ENCODE measurements around the gene ZBTB17. TPM values are rescaled to one million over a fixed set of nuclear protein-coding genes. Genes with fewer than 3 reads are reported as not detected.

Gene ZBTB17
- total RNA-seq, 2 donors from 2014 or later, result 31.6 to 38.7 TPM

Other genes with a start within 250 kb of the ZBTB17 start
- gene SLC25A34, start 239.8 kb downstream of the ZBTB17 start, total RNA-seq, result 1 to 10 TPM; 1.2 to 1.6 TPM
- not detected for gene TMEM82, start 233.6 kb downstream of the ZBTB17 start, total RNA-seq
- gene FBLIM1, start 217.3 kb downstream of the ZBTB17 start, total RNA-seq, result 100 to 1,000 TPM; 224 to 328 TPM
- gene UQCRHL, start 168.5 kb downstream of the ZBTB17 start, total RNA-seq, result under 1 TPM; 0.71 to 0.88 TPM
- 10 to 100 TPM; 59.9 to 68.5 TPM for gene SPEN, start 128.4 kb downstream of the ZBTB17 start, total RNA-seq
- gene SRARP, start 28.1 kb upstream of the ZBTB17 start, total RNA-seq, result not detected
- gene HSPB7, start 41.9 kb upstream of the ZBTB17 start, total RNA-seq, result 100 to 1,000 TPM; 272 to 588 TPM
- gene CLCNKA, start 45.9 kb upstream of the ZBTB17 start, total RNA-seq, result under 1 TPM; 0.51 to 0.90 TPM
- under 1 TPM; 0.62 to 0.88 TPM for gene CLCNKB, start 67.7 kb upstream of the ZBTB17 start, total RNA-seq
- 1 to 10 TPM in 1 of 2 donors, under 1 TPM in 1; 0.88 to 1.2 TPM for gene FAM131C, start 97.5 kb upstream of the ZBTB17 start, total RNA-seq
- 10 to 100 TPM in 1 of 2 donors, 1 to 10 TPM in 1; 7.8 to 15.4 TPM for gene EPHA2, start 180.0 kb upstream of the ZBTB17 start, total RNA-seq
- 1 to 10 TPM; 4.7 to 5.5 TPM for gene ARHGEF19, start 236.6 kb upstream of the ZBTB17 start, total RNA-seq

Measured in posterior vena cava (tissue), 2 donors.